Activated B cell treated with CpG ODN at 0.5 μM for 24 hours (primary cell): Measurements from ENCODE around the gene SPANXN2. TPM values are rescaled to one million over a fixed set of nuclear protein-coding genes. Genes with fewer than 3 reads are reported as not detected.
"Not testable (repeated sequence)": the region's sequence is repeated elsewhere in the genome, so short reads cannot be mapped to it uniquely, and the experiment has no call there.

Experiments
- ATAC-seq: fragments of 200-7000 bp; cut with Tn5 transposase; one replicate; pipeline ENCODE4 v1.10.0; 2021; ENCODE audit warnings: low read depth, mild to moderate bottlenecking, moderate library complexity
- CTCF ChIA-PET: fragments of 350-600 bp; sonication (Branson Sonifier 250); formaldehyde crosslinking; loops from one replicate; lab custom pipeline; 2021; ENCODE audit warnings: antibody characterized with exemption; lab: Charles Lee
- POLR2A ChIA-PET: fragments of 350-600 bp; sonication (Branson Sonifier 250); formaldehyde crosslinking; loops from one replicate; lab custom pipeline; 2021; ENCODE audit warnings: antibody characterized with exemption; lab: Charles Lee
- DNase-seq: peaks from one replicate; pipeline ENCODE4 v3.0.0; 2022
- H3K27ac Mint-ChIP-seq: one replicate; pipeline ENCODE4 v1.8.0; 2020; ENCODE audit warnings: mixed read lengths
- H3K27me3 Mint-ChIP-seq: one replicate; pipeline ENCODE4 v1.8.0; 2021; ENCODE audit warnings: mixed read lengths
- H3K36me3 Mint-ChIP-seq: one replicate; pipeline ENCODE4 v1.8.0; 2021; ENCODE audit warnings: low read depth, mixed read lengths
- H3K4me1 Mint-ChIP-seq: one replicate; pipeline ENCODE4 v1.8.0; 2021; ENCODE audit warnings: mixed read lengths
- H3K4me3 Mint-ChIP-seq: one replicate; pipeline ENCODE4 v1.8.0; 2020; ENCODE audit warnings: mild to moderate bottlenecking, mixed read lengths
- H3K9me3 Mint-ChIP-seq: one replicate; pipeline ENCODE4 v1.8.0; 2020; ENCODE audit warnings: mixed read lengths
- CTCF ChIP-seq: fragments of 200-600 bp; IDR thresholded peaks from one replicate; pipeline ENCODE4 v1.8.0; 2022; ENCODE audit warnings: antibody characterized with exemption, mild to moderate bottlenecking
- intact Hi-C: fragments of 100-400 bp; cut with micrococcal nuclease; formaldehyde crosslinking; loops from one replicate; pipeline ENCODE4 v1.15.1; 2024
- total RNA-seq: library from RNA; stranded (reverse); gene quantifications from 2 replicates; pipeline ENCODE4 v1.2.3, GENCODE V29; 2022

Gene SPANXN2, protein sequence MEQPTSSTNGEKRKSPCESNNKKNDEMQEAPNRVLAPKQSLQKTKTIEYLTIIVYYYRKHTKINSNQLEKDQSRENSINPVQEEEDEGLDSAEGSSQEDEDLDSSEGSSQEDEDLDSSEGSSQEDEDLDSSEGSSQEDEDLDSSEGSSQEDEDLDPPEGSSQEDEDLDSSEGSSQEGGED
- total RNA-seq: not detected in 2 replicates

- intact Hi-C loops, H3K27ac Mint-ChIP-seq, ATAC-seq, POLR2A ChIA-PET, CTCF ChIA-PET, H3K4me1 Mint-ChIP-seq, H3K36me3 Mint-ChIP-seq, H3K4me3 Mint-ChIP-seq, DNase-seq, H3K27me3 Mint-ChIP-seq: not testable (repeated sequence)
- H3K9me3 Mint-ChIP-seq: peaks cover 16% of the 10 kb centered on the region
Measured at GRCh38 chrX:143720652-143721051, at the start of gene SPANXN2. SPANXN2 (minus strand) TSS chrX:143720752; CDS start chrX:143720668, 84 bp downstream.

GRCh38 chrX:143768976-143769375 lies 48.4 kb upstream of the SPANXN2 start:
- H3K9me3 Mint-ChIP-seq: peaks cover 4% of the 10 kb centered on the region
- DNase-seq (no peak), ATAC-seq (no peak)
- ChIA-PET CTCF (no interaction called here), POLR2A (no interaction called here)
- H3K36me3 Mint-ChIP-seq: no peaks in the 10 kb centered on the region
- intact Hi-C loops: no loop called here
- no peaks in the 10 kb centered on the region for H3K4me1 Mint-ChIP-seq
- no peak overlapping the region for H3K27ac Mint-ChIP-seq
- H3K4me3 Mint-ChIP-seq: no peak overlapping the region
- no peaks in the 10 kb centered on the region for H3K27me3 Mint-ChIP-seq
- no peak for TF ChIP-seq CTCF

DNA sequence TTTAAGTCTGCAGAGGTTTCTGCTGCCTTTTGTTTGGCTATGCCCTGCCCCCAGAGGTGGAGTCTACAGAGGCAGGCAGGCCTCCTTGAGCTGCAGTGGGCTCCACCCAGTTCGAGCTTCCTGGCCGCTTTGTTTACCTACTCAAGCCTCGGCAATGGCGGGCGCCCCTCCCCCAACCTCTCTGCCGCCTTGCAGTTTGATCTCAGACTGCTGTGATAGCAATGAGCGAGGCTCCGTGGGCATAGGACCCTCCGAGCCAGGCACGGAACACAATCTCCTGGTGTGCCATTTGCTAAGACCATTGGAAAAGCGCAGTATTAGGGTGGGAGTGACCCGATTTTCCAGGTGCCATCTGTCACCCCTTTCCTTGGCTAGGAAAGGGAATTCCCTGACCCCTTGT lies 47.2 kb upstream of the SPANXN2 start:
- DNase-seq, ATAC-seq, H3K27ac Mint-ChIP-seq, intact Hi-C loops, POLR2A ChIA-PET, H3K36me3 Mint-ChIP-seq, H3K4me3 Mint-ChIP-seq, H3K9me3 Mint-ChIP-seq, CTCF ChIA-PET, H3K27me3 Mint-ChIP-seq, H3K4me1 Mint-ChIP-seq: not testable (repeated sequence)

GRCh38 chrX:143757887-143758286 lies 37.3 kb upstream of the SPANXN2 start:
- ChIA-PET CTCF (no interaction called here), POLR2A (no interaction called here)
- intact Hi-C loops: no loop called here
- no peak overlapping the region for H3K4me3 Mint-ChIP-seq
- H3K4me1 Mint-ChIP-seq: no peaks in the 10 kb centered on the region
- H3K27me3 Mint-ChIP-seq: no peaks in the 10 kb centered on the region
- no peak overlapping the region for H3K27ac Mint-ChIP-seq
- no peak for TF ChIP-seq CTCF
- H3K9me3 Mint-ChIP-seq: no peaks in the 10 kb centered on the region
- H3K36me3 Mint-ChIP-seq: no peaks in the 10 kb centered on the region
- ATAC-seq (no peak), DNase-seq (no peak)

DNA sequence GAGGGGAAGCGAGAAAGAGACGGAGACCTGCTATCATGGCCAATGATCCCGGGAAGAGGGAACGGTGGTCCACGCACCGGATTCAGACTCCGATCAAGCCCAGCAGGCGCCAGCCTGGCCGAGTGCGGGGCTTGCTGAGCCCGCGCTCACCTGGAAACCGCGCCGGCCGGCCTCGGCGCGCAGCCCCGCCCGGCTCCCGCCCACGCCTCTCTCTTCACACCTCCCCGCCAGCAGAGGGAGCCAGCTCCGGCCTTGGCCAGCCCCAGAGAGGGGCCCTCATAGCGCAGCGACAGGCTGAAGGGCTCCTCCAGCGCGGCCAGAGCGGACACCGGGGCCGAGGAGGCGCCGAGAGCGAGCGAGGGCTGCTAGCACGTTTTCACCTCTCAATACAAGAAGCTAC lies 36.8 kb upstream of the SPANXN2 start:
- no peak for ATAC-seq

GRCh38 chrX:143754183-143754582 lies 33.6 kb upstream of the SPANXN2 start:
- no peaks in the 10 kb centered on the region for H3K27me3 Mint-ChIP-seq
- DNase-seq (no peak), ATAC-seq (no peak)
- POLR2A ChIA-PET: no interaction called here
- no peak overlapping the region for H3K27ac Mint-ChIP-seq
- H3K9me3 Mint-ChIP-seq: no peaks in the 10 kb centered on the region
- intact Hi-C loops: no loop called here
- H3K4me1 Mint-ChIP-seq: no peaks in the 10 kb centered on the region
- no peak overlapping the region for H3K4me3 Mint-ChIP-seq
- CTCF ChIA-PET: no interaction called here
- no peaks in the 10 kb centered on the region for H3K36me3 Mint-ChIP-seq
- no peak for TF ChIP-seq CTCF

More for the DNA sequence above, 36.8 kb upstream of the SPANXN2 start:
- Mint-ChIP-seq H3K9me3 (no peaks in the 10 kb centered on the region), H3K27me3 (no peaks in the 10 kb centered on the region), H3K4me1 (no peaks in the 10 kb centered on the region), H3K27ac (no peak overlapping the region), H3K36me3 (no peaks in the 10 kb centered on the region), H3K4me3 (no peak overlapping the region)
- ChIA-PET POLR2A (no interaction called here), CTCF (no interaction called here)
- intact Hi-C loops: no loop called here
- DNase-seq: no peak
- no peak for TF ChIP-seq CTCF
